ENCODE data around the gene RBMS1. TPM values are rescaled to one million over a fixed set of nuclear protein-coding genes. Genes with fewer than 3 reads are reported as not detected.
A peak's percentile ranks its signal among the peaks of the same experiment; 100 is the strongest.

Gene RBMS1
- total RNA-seq, 3 donors from 2014 or later = 9.7 to 58.3 (median 21.6) TPM

- intact Hi-C loops (cut with DNase I, micrococcal nuclease) = no loop called here
- H3K36me3 ChIP-seq (ENCODE audit: low read depth) = no peaks in the 10 kb centered on the region
- peak; percentile 48 for ATAC-seq
- no peak overlapping the region for H3K4me3 ChIP-seq
- no peak for DNase-seq
- no peaks in the 10 kb centered on the region for H3K9me3 ChIP-seq
- TF ChIP-seq CTCF (IDR thresholded peaks at IDR 0.05) = no peak
- no peaks in the 10 kb centered on the region for H3K4me1 ChIP-seq (ENCODE audit: low read depth)
Observed at GRCh38 chr2:160332318-160332717, 161.3 kb downstream of the RBMS1 start.

GRCh38 chr2:160331258-160332025 is 162.2 kb downstream of the RBMS1 start:
- ATAC-seq = no peak
- Histone ChIP-seq H3K4me1 (ENCODE audit: low read depth) (no peaks in the 10 kb centered on the region), H3K9me3 (no peaks in the 10 kb centered on the region), H3K36me3 (ENCODE audit: low read depth) (no peaks in the 10 kb centered on the region), H3K4me3 (no peak overlapping the region)
- no peak for DNase-seq
- no peak for TF ChIP-seq CTCF (IDR thresholded peaks at IDR 0.05)
- intact Hi-C loops (cut with DNase I, micrococcal nuclease) = no loop called here

- TF ChIP-seq CTCF (IDR thresholded peaks at IDR 0.05) = no peak
- H3K9me3 ChIP-seq = no peaks in the 10 kb centered on the region
- H3K36me3 ChIP-seq (ENCODE audit: low read depth) = no peaks in the 10 kb centered on the region
- H3K4me3 ChIP-seq = no peak overlapping the region
- no peaks in the 10 kb centered on the region for H3K4me1 ChIP-seq (ENCODE audit: low read depth)
- intact Hi-C loops (cut with DNase I, micrococcal nuclease) = loop anchor here in 1 of 2 donors (10.0 kb wide), 1 partner anchor 46 kb away; no protein-coding TSS in a partner anchor
- ATAC-seq (no peak), DNase-seq (no peak)
Observed at GRCh38 chr2:160328811-160329527, 164.6 kb downstream of the RBMS1 start.

GRCh38 chr2:160326786-160327185 is 166.8 kb downstream of the RBMS1 start:
- Histone ChIP-seq H3K4me1 (ENCODE audit: low read depth) (no peaks in the 10 kb centered on the region), H3K36me3 (ENCODE audit: low read depth) (no peaks in the 10 kb centered on the region), H3K9me3 (no peaks in the 10 kb centered on the region), H3K4me3 (no peak overlapping the region)
- intact Hi-C loops (cut with DNase I, micrococcal nuclease) = loop anchor here in 1 of 2 donors (10.0 kb wide), 1 partner anchor 48 kb away; no protein-coding TSS in a partner anchor
- ATAC-seq (no peak), DNase-seq (no peak)
- no peak for TF ChIP-seq CTCF (IDR thresholded peaks at IDR 0.05)

- TF ChIP-seq CTCF (IDR thresholded peaks at IDR 0.05) = no peak
- H3K4me1 ChIP-seq (ENCODE audit: low read depth) = peaks cover 5% of the 10 kb centered on the region
- no peaks in the 10 kb centered on the region for H3K36me3 ChIP-seq (ENCODE audit: low read depth)
- DNase-seq (no peak), ATAC-seq (no peak)
- intact Hi-C loops (cut with DNase I, micrococcal nuclease) = loop anchor here in 1 of 2 donors (10.0 kb wide), 1 partner anchor 49 kb away; no protein-coding TSS in a partner anchor
- H3K9me3 ChIP-seq = no peaks in the 10 kb centered on the region
- H3K4me3 ChIP-seq = no peak overlapping the region
Observed at GRCh38 chr2:160325418-160325817, 168.2 kb downstream of the RBMS1 start.

All from mucosa of descending colon (tissue), 3 donors.